ENCODE measurements around the gene AQP2. TPM values are rescaled to one million over a fixed set of nuclear protein-coding genes. Genes with fewer than 3 reads are reported as not detected.

The AQP2 gene
- total RNA-seq = not detected

- H3K9me3 Mint-ChIP-seq = no peaks in the 10 kb centered on the region
- no peak for ATAC-seq
- H3K27ac Mint-ChIP-seq = no peak within 1 kb of the TSS
- DNase-seq (ENCODE audit: low spot score in 2 of 2) = no peak
- H3K36me3 Mint-ChIP-seq = no peaks in the 10 kb centered on the region
These were observed at the start of gene AQP2 for GRCh38 chr12:49950273-49951251. AQP2 (plus strand) TSS chr12:49950737; CDS start chr12:49950831, 94 bp downstream.

GRCh38 chr12:49901026-49901425 is 49.5 kb upstream of the AQP2 start:
- no peak overlapping the region for H3K27ac Mint-ChIP-seq
- DNase-seq (ENCODE audit: low spot score in 2 of 2) (no peak), ATAC-seq (no peak)
- H3K9me3 Mint-ChIP-seq = no peaks in the 10 kb centered on the region
- no peaks in the 10 kb centered on the region for H3K36me3 Mint-ChIP-seq

- ATAC-seq = no peak
- Mint-ChIP-seq H3K9me3 (no peaks in the 10 kb centered on the region), H3K27ac (no peak overlapping the region), H3K36me3 (no peaks in the 10 kb centered on the region)
- no peak for DNase-seq (ENCODE audit: low spot score in 2 of 2)
These were observed 48.6 kb upstream of the AQP2 start for GRCh38 chr12:49901986-49902385.

GRCh38 chr12:49902399-49903350 is 47.9 kb upstream of the AQP2 start:
- Mint-ChIP-seq H3K27ac (no peak overlapping the region), H3K36me3 (no peaks in the 10 kb centered on the region), H3K9me3 (no peaks in the 10 kb centered on the region)
- no peak for DNase-seq (ENCODE audit: low spot score in 2 of 2)
- no peak for ATAC-seq

GRCh38 chr12:49903351-49903699 is 47.2 kb upstream of the AQP2 start:
- ATAC-seq (no peak), DNase-seq (ENCODE audit: low spot score in 2 of 2) (no peak)
- no peak overlapping the region for H3K27ac Mint-ChIP-seq
- H3K36me3 Mint-ChIP-seq = no peaks in the 10 kb centered on the region
- no peaks in the 10 kb centered on the region for H3K9me3 Mint-ChIP-seq

- DNase-seq (ENCODE audit: low spot score in 2 of 2) (peak in 1 of 2 donors; percentile 55), ATAC-seq (peak; percentile 75 to 82)
- Mint-ChIP-seq H3K36me3 (no peaks in the 10 kb centered on the region), H3K9me3 (no peaks in the 10 kb centered on the region), H3K27ac (no peak within 1 kb of the TSS)
These were observed 46.7 kb upstream of the AQP2 start, which contains the start of gene FAIM2 for GRCh38 chr12:49903700-49904423. FAIM2 (minus strand) TSS chr12:49903900; CDS start chr12:49903792, 108 bp downstream.

GRCh38 chr12:49904601-49905000 is 45.9 kb upstream of the AQP2 start:
- no peak for DNase-seq (ENCODE audit: low spot score in 2 of 2)
- H3K36me3 Mint-ChIP-seq = no peaks in the 10 kb centered on the region
- ATAC-seq = no peak
- no peaks in the 10 kb centered on the region for H3K9me3 Mint-ChIP-seq
- no peak overlapping the region for H3K27ac Mint-ChIP-seq

GRCh38 chr12:49905718-49906314 is 44.7 kb upstream of the AQP2 start:
- ATAC-seq = no peak
- Mint-ChIP-seq H3K27ac (no peak overlapping the region), H3K9me3 (no peaks in the 10 kb centered on the region), H3K36me3 (no peaks in the 10 kb centered on the region)
- no peak for DNase-seq (ENCODE audit: low spot score in 2 of 2)

GRCh38 chr12:49907352-49907751 is 43.2 kb upstream of the AQP2 start:
- H3K9me3 Mint-ChIP-seq = no peaks in the 10 kb centered on the region
- DNase-seq (ENCODE audit: low spot score in 2 of 2) (no peak), ATAC-seq (no peak)
- no peak overlapping the region for H3K27ac Mint-ChIP-seq
- no peaks in the 10 kb centered on the region for H3K36me3 Mint-ChIP-seq

- Mint-ChIP-seq H3K9me3 (no peaks in the 10 kb centered on the region), H3K27ac (no peak overlapping the region), H3K36me3 (no peaks in the 10 kb centered on the region)
- no peak for DNase-seq (ENCODE audit: low spot score in 2 of 2)
- no peak for ATAC-seq
These were observed 41.2 kb upstream of the AQP2 start for GRCh38 chr12:49909356-49909755.

GRCh38 chr12:49909826-49910225 is 40.7 kb upstream of the AQP2 start:
- H3K36me3 Mint-ChIP-seq = no peaks in the 10 kb centered on the region
- H3K9me3 Mint-ChIP-seq = no peaks in the 10 kb centered on the region
- no peak for DNase-seq (ENCODE audit: low spot score in 2 of 2)
- no peak for ATAC-seq
- no peak overlapping the region for H3K27ac Mint-ChIP-seq

GRCh38 chr12:49910331-49911212 is 40.0 kb upstream of the AQP2 start:
- no peak for ATAC-seq
- no peaks in the 10 kb centered on the region for H3K36me3 Mint-ChIP-seq
- H3K27ac Mint-ChIP-seq = no peak overlapping the region
- DNase-seq (ENCODE audit: low spot score in 2 of 2) = no peak
- H3K9me3 Mint-ChIP-seq = no peaks in the 10 kb centered on the region

GRCh38 chr12:49911213-49911605 is 39.3 kb upstream of the AQP2 start:
- H3K9me3 Mint-ChIP-seq = no peaks in the 10 kb centered on the region
- H3K36me3 Mint-ChIP-seq = no peaks in the 10 kb centered on the region
- DNase-seq (ENCODE audit: low spot score in 2 of 2) (no peak), ATAC-seq (no peak)
- no peak overlapping the region for H3K27ac Mint-ChIP-seq

- Mint-ChIP-seq H3K27ac (no peak overlapping the region), H3K9me3 (no peaks in the 10 kb centered on the region), H3K36me3 (no peaks in the 10 kb centered on the region)
- no peak for DNase-seq (ENCODE audit: low spot score in 2 of 2)
- no peak for ATAC-seq
These were observed 37.9 kb upstream of the AQP2 start for GRCh38 chr12:49912345-49913255.
